HepG2 (cell line): ENCODE results near the gene CORO7. TPM values are rescaled to one million over a fixed set of nuclear protein-coding genes. Genes with fewer than 3 reads are reported as not detected.
A peak's percentile ranks its signal among the peaks of the same experiment; 100 is the strongest.

Experiments
- ARID4A ChIP-seq: sonication (generic); formaldehyde crosslinking; IDR thresholded peaks from 2 replicates; pipeline ENCODE4 v1.5.0; 2020; ENCODE audit warnings: mild to moderate bottlenecking, missing genetic modification reagents, borderline replicate concordance
- BHLHE40 ChIP-seq: IDR thresholded peaks from 2 replicates; pipeline ENCODE4 v1.6.1; 2011; ENCODE audit warnings: low read length, improper control_type of control experiment
- ELK4 ChIP-seq: sonication (generic); formaldehyde crosslinking; IDR thresholded peaks from 2 replicates; pipeline ENCODE4 v1.9.0; 2021; ENCODE audit warnings: missing genetic modification reagents, borderline replicate concordance
- HNF4A ChIP-seq: sonication (generic); formaldehyde crosslinking; IDR thresholded peaks from 2 replicates; pipeline ENCODE4 v1.4.0; 2020; ENCODE audit warnings: missing genetic modification reagents
- PATZ1 ChIP-seq: sonication (generic); formaldehyde crosslinking; IDR thresholded peaks from 2 replicates; pipeline ENCODE4 v1.4.0; 2020; ENCODE audit warnings: missing genetic modification reagents
- POGZ ChIP-seq: sonication (generic); formaldehyde crosslinking; IDR thresholded peaks from 2 replicates; pipeline ENCODE4 v1.4.0; 2020; ENCODE audit warnings: mild to moderate bottlenecking, missing genetic modification reagents
- POLR2G ChIP-seq: fragments of 200-400 bp; formaldehyde crosslinking; IDR thresholded peaks from 2 replicates; pipeline ENCODE4 v1.6.1; 2018; ENCODE audit warnings: mild to moderate bottlenecking, low read depth, low read length, moderate library complexity
- RBM39 ChIP-seq: fragments of 200-400 bp; formaldehyde crosslinking; IDR thresholded peaks from one replicate; pipeline ENCODE4 v1.6.1; 2018; ENCODE audit warnings: antibody characterized with exemption, mild to moderate bottlenecking, low read depth, low read length; ENCODE audit not compliant: poor library complexity, severe bottlenecking
- RXRB ChIP-seq: IDR thresholded peaks from 2 replicates; pipeline ENCODE4 v1.6.1; 2016; ENCODE audit warnings: borderline replicate concordance, missing genetic modification reagents, missing compliant biosample characterization
- ZBED4 ChIP-seq: sonication (generic); formaldehyde crosslinking; IDR thresholded peaks from 2 replicates; pipeline ENCODE4 v1.4.0; 2020; ENCODE audit warnings: missing genetic modification reagents, borderline replicate concordance
- ZNF235 ChIP-seq: sonication (generic); formaldehyde crosslinking; IDR thresholded peaks from 2 replicates; pipeline ENCODE4 v1.8.1; 2023; ENCODE audit warnings: mild to moderate bottlenecking, missing genetic modification reagents, borderline replicate concordance
- ZNF281 ChIP-seq: sonication (generic); formaldehyde crosslinking; IDR thresholded peaks from 2 replicates; pipeline ENCODE4 v1.4.0; 2020; ENCODE audit warnings: missing genetic modification reagents, borderline replicate concordance
- ZNF644 ChIP-seq: IDR thresholded peaks from 2 replicates; pipeline ENCODE4 v1.6.1; 2016; ENCODE audit warnings: low read depth
- polyA plus RNA-seq, 8 experiments: library from polyadenylated mRNA; depleted of rRNA in 3 of 8; stranded (reverse) in 7 of 8; unstranded in 1 of 8; fragments of >200 nt; fragmentation: Illumina TruSeq in 4 of 8; extraction: Trizol in 4 of 8; gene quantifications; 2 replicates each; pipeline versions ENCODE4 v1.2.1 to v1.2.3, GENCODE V29; 2011 to 2016; ENCODE audit warnings: low read depth in 4 of 8, missing spikeins in 1 of 8, mixed read lengths in 1 of 8; ENCODE audit not compliant: insufficient read depth in 1 of 8
- total RNA-seq, 5 experiments: library from RNA; depleted of rRNA; stranded (reverse); fragments of >200 nt; fragmentation: Illumina TruSeq; extraction: Trizol; gene quantifications; 2 replicates each; pipeline ENCODE4 v1.2.3, GENCODE V29; 2016; ENCODE audit warnings: low read depth in 1 of 5

CORO7 gene
- total and polyA plus RNA-seq, 2 of the 13 experiments (the other 11 are each of a cell fraction or from before 2014, with no cell fraction given): 9.9 to 14.3 TPM

GRCh38 chr16:4378999-4379690, 37.3 kb downstream of the CORO7 start (continued):
- TF ChIP-seq ZBED4 (CRISPR knock-in tag) (no peak), POGZ (CRISPR knock-in tag) (no peak), ZNF281 (CRISPR knock-in tag) (peak; percentile 83), ELK4 (no peak), HNF4A (CRISPR knock-in tag) (peak; percentile 56; the same call in 1 of the 2 replicates), POLR2G (no peak), BHLHE40 (no peak), ZNF644 (no peak), PATZ1 (peak; percentile 85), ARID4A (CRISPR knock-in tag) (peak; percentile 24; the same call in 1 of the 2 replicates), RXRB (CRISPR knock-in tag) (0 out of 2 replicates have a peak, but pooled peaks have one; percentile 28), ZNF235 (CRISPR knock-in tag) (no peak), RBM39 (no peak)
